HG03196 (cell line): ENCODE results near the gene ACBD4.

Experiments used
- ATAC-seq: cut with Tn5 transposase; IDR thresholded peaks from one replicate; pipeline ENCODE4 v1.9.1; 2021; ENCODE audit not compliant: unreplicated experiment

Gene ACBD4

GRCh38 chr17:45177563-45177962, 42.1 kb downstream of the ACBD4 start:
- no peak for ATAC-seq

GRCh38 chr17:45184144-45184543, 48.7 kb downstream of the ACBD4 start:
- ATAC-seq, result no peak

- ATAC-seq, result no peak
These were observed 51.4 kb downstream of the ACBD4 start for GRCh38 chr17:45186801-45187354.

GRCh38 chr17:45189009-45189408, 53.5 kb downstream of the ACBD4 start:
- no peak for ATAC-seq

GRCh38 chr17:45190503-45191255, 55.2 kb downstream of the ACBD4 start:
- ATAC-seq, result no peak
